ENCODE measurements around the gene NCK2.

Gene NCK2

GRCh38 chr2:105749583-105750400 lies 5.1 kb downstream of the NCK2 start:
- Histone ChIP-seq H4K8ac (ENCODE audit: low read depth, low read length) (no peak overlapping the region), H3K27me3 (ENCODE audit: control insufficient read depth in 3 of 3, insufficient read depth in 3 of 3, low read depth in 1 of 3, low read length in 3 of 3) (no peaks in the 10 kb centered on the region), H3K79me1 (ENCODE audit: low read depth, low read length) (peaks cover 14% of the 10 kb centered on the region), H2BK5ac (ENCODE audit: low read length) (no peak overlapping the region), H2BK120ac (ENCODE audit: low read depth, low read length) (no peak overlapping the region), H3K23ac (ENCODE audit: low read depth, low read length, poor library complexity) (no peak overlapping the region), H2BK12ac (ENCODE audit: low read length) (no peak overlapping the region), H3K14ac (ENCODE audit: low read length) (no peak overlapping the region), H3K4me3 (ENCODE audit: low read length in 2 of 2) (no peak overlapping the region), H3K27ac (replicated peaks; ENCODE audit: low read length) (no peak overlapping the region), H3K4me1 (ENCODE audit: control insufficient read depth in 2 of 2, insufficient read depth in 1 of 2, low read depth in 1 of 2, low read length in 2 of 2) (peaks cover 5 to 9% of the 10 kb centered on the region in 2 donors), H3K4me2 (ENCODE audit: insufficient read depth, low read length, poor library complexity, severe bottlenecking) (no peak overlapping the region), H4K91ac (ENCODE audit: low read depth, low read length, poor library complexity) (no peak overlapping the region), H2AK5ac (ENCODE audit: low read depth, low read length) (no peak overlapping the region), H3K9me3 (replicated peaks in 1 of 2; ENCODE audit: control insufficient read depth in 2 of 2, insufficient read depth in 1 of 2, low read depth in 1 of 2, low read length in 2 of 2) (peaks cover 0 to 18% of the 10 kb centered on the region in 2 donors), H3K36me3 (replicated peaks in 1 of 2; ENCODE audit: control insufficient read depth in 2 of 2, insufficient read depth in 2 of 2, low read length in 2 of 2) (peaks cover 0 to 76% of the 10 kb centered on the region in 2 donors), H3K18ac (ENCODE audit: low read length) (no peak overlapping the region), H2BK15ac (ENCODE audit: low read length) (no peak overlapping the region), H3K4ac (ENCODE audit: low read length) (no peak overlapping the region), H3K9ac (ENCODE audit: low read depth, low read length, poor library complexity) (no peak overlapping the region), H2AFZ (ENCODE audit: low read length) (no peak overlapping the region)
- no CpG with 5 or more reads among the region's 18 CpGs for WGBS, 2 donors (ENCODE audit: extremely low coverage in 2 of 2, insufficient read length in 2 of 2, insufficient replicate concordance in 1 of 2)
- no peak for DNase-seq (ENCODE audit: low spot score)

DNA sequence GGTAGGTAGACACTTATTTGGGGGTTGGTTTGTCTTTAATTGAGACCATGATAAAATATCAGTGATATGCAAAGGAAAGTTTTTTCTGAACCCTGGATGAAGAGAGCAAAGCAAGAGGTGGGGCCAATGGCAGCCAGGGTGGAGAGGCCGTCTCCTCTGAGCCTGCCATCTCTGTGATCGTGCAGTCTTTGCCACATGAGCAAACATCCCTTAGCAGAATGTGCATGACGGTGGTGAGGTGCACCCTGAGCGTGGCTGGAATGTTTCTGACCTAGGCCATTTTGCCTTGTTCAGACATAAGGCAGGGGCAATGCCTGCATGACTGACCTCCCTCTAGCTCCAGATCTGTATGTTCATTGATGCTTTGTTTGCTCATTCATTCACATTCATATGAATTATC lies 6.0 kb downstream of the NCK2 start:
- Histone ChIP-seq H3K27me3 (ENCODE audit: control insufficient read depth in 3 of 3, insufficient read depth in 3 of 3, low read depth in 1 of 3, low read length in 3 of 3) (no peaks in the 10 kb centered on the region), H3K23ac (ENCODE audit: low read depth, low read length, poor library complexity) (no peak overlapping the region), H3K4me3 (ENCODE audit: low read length in 2 of 2) (no peak overlapping the region), H3K18ac (ENCODE audit: low read length) (no peak overlapping the region), H2AFZ (ENCODE audit: low read length) (no peak overlapping the region), H3K79me1 (ENCODE audit: low read depth, low read length) (peaks cover 14% of the 10 kb centered on the region), H2BK15ac (ENCODE audit: low read length) (no peak overlapping the region), H4K8ac (ENCODE audit: low read depth, low read length) (no peak overlapping the region), H3K27ac (replicated peaks; ENCODE audit: low read length) (no peak overlapping the region), H3K4me1 (ENCODE audit: control insufficient read depth in 2 of 2, insufficient read depth in 1 of 2, low read depth in 1 of 2, low read length in 2 of 2) (peaks cover 5 to 9% of the 10 kb centered on the region in 2 donors), H2BK120ac (ENCODE audit: low read depth, low read length) (no peak overlapping the region), H3K4me2 (ENCODE audit: insufficient read depth, low read length, poor library complexity, severe bottlenecking) (no peak overlapping the region), H2AK5ac (ENCODE audit: low read depth, low read length) (no peak overlapping the region), H3K9me3 (replicated peaks in 1 of 2; ENCODE audit: control insufficient read depth in 2 of 2, insufficient read depth in 1 of 2, low read depth in 1 of 2, low read length in 2 of 2) (peaks cover 0 to 22% of the 10 kb centered on the region in 2 donors), H3K9ac (ENCODE audit: low read depth, low read length, poor library complexity) (peak overlapping the region; percentile 34), H3K36me3 (replicated peaks in 1 of 2; ENCODE audit: control insufficient read depth in 2 of 2, insufficient read depth in 2 of 2, low read length in 2 of 2) (peaks cover 0 to 76% of the 10 kb centered on the region in 2 donors), H2BK5ac (ENCODE audit: low read length) (no peak overlapping the region), H4K91ac (ENCODE audit: low read depth, low read length, poor library complexity) (no peak overlapping the region), H2BK12ac (ENCODE audit: low read length) (no peak overlapping the region), H3K14ac (ENCODE audit: low read length) (peak overlapping the region; percentile 60), H3K4ac (ENCODE audit: low read length) (no peak overlapping the region)
- WGBS, 2 donors (ENCODE audit: extremely low coverage in 2 of 2, insufficient read length in 2 of 2, insufficient replicate concordance in 1 of 2) = no CpG with 5 or more reads among the region's 4 CpGs
- no peak for DNase-seq (ENCODE audit: low spot score)

GRCh38 chr2:105751272-105751671 lies 6.6 kb downstream of the NCK2 start:
- DNase-seq (ENCODE audit: low spot score) = no peak
- no CpG with 5 or more reads among the region's 3 CpGs for WGBS, 2 donors (ENCODE audit: extremely low coverage in 2 of 2, insufficient read length in 2 of 2, insufficient replicate concordance in 1 of 2)

DNA sequence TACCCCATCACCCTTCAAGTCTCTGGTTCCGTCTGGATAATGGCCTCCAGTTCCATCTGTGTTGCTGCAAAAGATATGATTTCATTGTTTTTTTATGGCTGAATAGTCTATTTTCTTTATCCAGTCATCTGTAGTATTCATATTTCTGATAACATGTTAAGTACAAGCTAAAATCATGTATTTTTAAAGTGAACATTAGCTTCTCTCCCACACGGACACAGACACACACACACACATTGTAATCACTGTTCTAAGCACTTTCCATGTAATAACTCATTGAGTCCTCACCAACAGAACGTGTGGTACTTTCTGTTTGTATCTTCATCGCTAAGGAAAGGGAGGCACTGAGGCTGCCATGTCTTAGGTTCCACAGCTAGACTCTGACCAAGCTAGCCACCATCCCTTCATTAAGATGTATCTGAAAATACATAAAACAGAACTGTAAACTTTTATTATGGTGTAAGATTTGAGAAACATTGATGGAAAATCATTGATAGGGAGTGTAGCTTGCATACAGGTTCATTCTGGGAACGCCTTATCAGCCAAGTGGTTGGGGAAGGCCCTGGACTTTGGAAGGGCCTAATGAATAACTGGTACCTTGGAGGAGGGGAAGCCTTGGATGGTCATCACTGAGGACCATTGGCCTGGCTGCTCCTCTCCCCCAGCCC lies 8.1 kb downstream of the NCK2 start:
- no peaks in the 10 kb centered on the region for H3K4me1 ChIP-seq (ENCODE audit: control insufficient read depth in 2 of 2, insufficient read depth in 1 of 2, low read depth in 1 of 2, low read length in 2 of 2)
- H3K9me3 ChIP-seq (replicated peaks in 1 of 2; ENCODE audit: control insufficient read depth in 2 of 2, insufficient read depth in 1 of 2, low read depth in 1 of 2, low read length in 2 of 2) = peaks cover 0 to 22% of the 10 kb centered on the region in 2 donors
- H2BK120ac ChIP-seq (ENCODE audit: low read depth, low read length) = no peak overlapping the region
- no peak overlapping the region for H4K8ac ChIP-seq (ENCODE audit: low read depth, low read length)
- H3K14ac ChIP-seq (ENCODE audit: low read length) = no peak overlapping the region
- no peak overlapping the region for H2BK15ac ChIP-seq (ENCODE audit: low read length)
- no peak overlapping the region for H2BK5ac ChIP-seq (ENCODE audit: low read length)
- no peak overlapping the region for H3K4ac ChIP-seq (ENCODE audit: low read length)
- H3K4me2 ChIP-seq (ENCODE audit: insufficient read depth, low read length, poor library complexity, severe bottlenecking) = no peak overlapping the region
- H2AK5ac ChIP-seq (ENCODE audit: low read depth, low read length) = no peak overlapping the region
- H2BK12ac ChIP-seq (ENCODE audit: low read length) = no peak overlapping the region
- H3K79me1 ChIP-seq (ENCODE audit: low read depth, low read length) = peaks cover 12% of the 10 kb centered on the region
- no peak overlapping the region for H4K91ac ChIP-seq (ENCODE audit: low read depth, low read length, poor library complexity)
- H3K4me3 ChIP-seq (ENCODE audit: low read length in 2 of 2) = no peak overlapping the region
- H3K18ac ChIP-seq (ENCODE audit: low read length) = no peak overlapping the region
- no CpG with 5 or more reads among the region's 5 CpGs for WGBS, 2 donors (ENCODE audit: extremely low coverage in 2 of 2, insufficient read length in 2 of 2, insufficient replicate concordance in 1 of 2)
- peaks cover 0 to 61% of the 10 kb centered on the region in 2 donors for H3K36me3 ChIP-seq (replicated peaks in 1 of 2; ENCODE audit: control insufficient read depth in 2 of 2, insufficient read depth in 2 of 2, low read length in 2 of 2)
- H3K27ac ChIP-seq (replicated peaks; ENCODE audit: low read length) = no peak overlapping the region
- no peaks in the 10 kb centered on the region for H3K27me3 ChIP-seq (ENCODE audit: control insufficient read depth in 3 of 3, insufficient read depth in 3 of 3, low read depth in 1 of 3, low read length in 3 of 3)
- H3K9ac ChIP-seq (ENCODE audit: low read depth, low read length, poor library complexity) = no peak overlapping the region
- no peak overlapping the region for H2AFZ ChIP-seq (ENCODE audit: low read length)
- no peak for DNase-seq (ENCODE audit: low spot score)
- no peak overlapping the region for H3K23ac ChIP-seq (ENCODE audit: low read depth, low read length, poor library complexity)

More at GRCh38 chr2:105751272-105751671, 6.6 kb downstream of the NCK2 start:
- H3K79me1 ChIP-seq (ENCODE audit: low read depth, low read length) = peaks cover 12% of the 10 kb centered on the region
- no peak overlapping the region for H2BK120ac ChIP-seq (ENCODE audit: low read depth, low read length)
- no peak overlapping the region for H3K27ac ChIP-seq (replicated peaks; ENCODE audit: low read length)
- no peak overlapping the region for H4K91ac ChIP-seq (ENCODE audit: low read depth, low read length, poor library complexity)
- no peak overlapping the region for H3K23ac ChIP-seq (ENCODE audit: low read depth, low read length, poor library complexity)
- H3K9me3 ChIP-seq (replicated peaks in 1 of 2; ENCODE audit: control insufficient read depth in 2 of 2, insufficient read depth in 1 of 2, low read depth in 1 of 2, low read length in 2 of 2) = peaks cover 0 to 22% of the 10 kb centered on the region in 2 donors
- H3K4me1 ChIP-seq (ENCODE audit: control insufficient read depth in 2 of 2, insufficient read depth in 1 of 2, low read depth in 1 of 2, low read length in 2 of 2) = peaks cover 4 to 7% of the 10 kb centered on the region in 2 donors
- H3K18ac ChIP-seq (ENCODE audit: low read length) = no peak overlapping the region
- H2BK12ac ChIP-seq (ENCODE audit: low read length) = no peak overlapping the region
- no peak overlapping the region for H3K4ac ChIP-seq (ENCODE audit: low read length)
- H3K36me3 ChIP-seq (replicated peaks in 1 of 2; ENCODE audit: control insufficient read depth in 2 of 2, insufficient read depth in 2 of 2, low read length in 2 of 2) = peaks cover 0 to 75% of the 10 kb centered on the region in 2 donors
- H3K27me3 ChIP-seq (ENCODE audit: control insufficient read depth in 3 of 3, insufficient read depth in 3 of 3, low read depth in 1 of 3, low read length in 3 of 3) = no peaks in the 10 kb centered on the region
- H3K14ac ChIP-seq (ENCODE audit: low read length) = no peak overlapping the region
- no peak overlapping the region for H4K8ac ChIP-seq (ENCODE audit: low read depth, low read length)
- no peak overlapping the region for H3K4me3 ChIP-seq (ENCODE audit: low read length in 2 of 2)
- H3K4me2 ChIP-seq (ENCODE audit: insufficient read depth, low read length, poor library complexity, severe bottlenecking) = no peak overlapping the region
- H2AK5ac ChIP-seq (ENCODE audit: low read depth, low read length) = no peak overlapping the region
- H2AFZ ChIP-seq (ENCODE audit: low read length) = no peak overlapping the region
- no peak overlapping the region for H3K9ac ChIP-seq (ENCODE audit: low read depth, low read length, poor library complexity)
- H2BK5ac ChIP-seq (ENCODE audit: low read length) = no peak overlapping the region
- no peak overlapping the region for H2BK15ac ChIP-seq (ENCODE audit: low read length)
